OCI-LY7 (cell line): ENCODE results near the gene CFAP161. TPM values are rescaled to one million over a fixed set of nuclear protein-coding genes. Genes with fewer than 3 reads are reported as not detected.

Experiments used
- BruUV-seq: library from RNA; stranded (reverse); fragments of 400-500 nt; replicated peaks from 2 replicates; lab custom pipeline; 2021; lab: Mats Ljungman, UMichigan
- CTCF ChIA-PET: fragments of 300-600 bp; sonication (Branson Sonifier 250); formaldehyde crosslinking; loops from one replicate; lab custom pipeline; 2022; ENCODE audit warnings: antibody characterized with exemption; ENCODE audit not compliant: unreplicated experiment; lab: Charles Lee
- POLR2A ChIA-PET: fragments of 300-600 bp; sonication (Branson Sonifier 250); formaldehyde crosslinking; loops from one replicate; lab custom pipeline; 2022; ENCODE audit warnings: antibody characterized with exemption; lab: Charles Lee
- DNase-seq: peaks from one replicate; pipeline ENCODE4 v3.0.0-alpha.2; 2015; ENCODE audit warnings: low spot score
- H2AFZ ChIP-seq: fragments of 200-600 bp; sonication (generic), shearing (Covaris generic); 2 replicates; pipeline ENCODE4 v1.6.1; 2014; ENCODE audit warnings: mild to moderate bottlenecking, antibody characterized with exemption, low read length, moderate library complexity
- H3K27ac ChIP-seq: fragments of 200-600 bp; sonication (generic); 2 replicates; pipeline ENCODE4 v1.5.1; 2014; ENCODE audit warnings: mixed run types, low read depth, mild to moderate bottlenecking, moderate library complexity, low read length, inconsistent platforms; ENCODE audit not compliant: poor library complexity, severe bottlenecking
- H3K36me3 ChIP-seq: fragments of 200-600 bp; sonication (generic); 2 replicates; pipeline ENCODE4 v1.6.1; 2014; ENCODE audit warnings: mild to moderate bottlenecking, antibody characterized with exemption, low read length, moderate library complexity, mixed read lengths; ENCODE audit not compliant: insufficient read depth
- H3K4me1 ChIP-seq: fragments of 200-600 bp; sonication (generic); 2 replicates; pipeline ENCODE4 v1.5.1; 2014; ENCODE audit warnings: mild to moderate bottlenecking, low read length; ENCODE audit not compliant: insufficient read depth, poor library complexity, severe bottlenecking
- H3K4me2 ChIP-seq: fragments of 200-600 bp; sonication (generic); 2 replicates; pipeline ENCODE4 v1.6.1; 2014; ENCODE audit warnings: mild to moderate bottlenecking, low read length
- H3K4me3 ChIP-seq: fragments of 200-600 bp; sonication (generic); 2 replicates; pipeline ENCODE4 v1.5.1; 2014; ENCODE audit warnings: mild to moderate bottlenecking, low read depth, low read length; ENCODE audit not compliant: poor library complexity, severe bottlenecking
- H3K79me2 ChIP-seq: fragments of 200-600 bp; sonication (generic); 2 replicates; pipeline ENCODE4 v1.6.1; 2016; ENCODE audit warnings: low read depth, mild to moderate bottlenecking, low read length, moderate library complexity, mixed read lengths; ENCODE audit not compliant: insufficient read depth
- H3K9me2 ChIP-seq: fragments of 200-600 bp; sonication (generic); 2 replicates; pipeline ENCODE4 v1.6.1; 2016; ENCODE audit warnings: mild to moderate bottlenecking, low read length, mixed read lengths; ENCODE audit not compliant: insufficient read depth
- H3K9me3 ChIP-seq: fragments of 200-600 bp; sonication (generic); 2 replicates; pipeline ENCODE4 v1.6.1; 2014; ENCODE audit warnings: mild to moderate bottlenecking, mixed run types, low read length, mixed read lengths
- H4K20me1 ChIP-seq: fragments of 200-600 bp; sonication (generic); 2 replicates; pipeline ENCODE4 v1.6.1; 2014; ENCODE audit warnings: mild to moderate bottlenecking, antibody characterized with exemption, low read length, moderate library complexity, mixed read lengths; ENCODE audit not compliant: insufficient read depth
- CTCF ChIP-seq: fragments of 200-600 bp; sonication (generic); conservative IDR thresholded peaks from 2 replicates; pipeline ENCODE4 v1.5.1; 2014; ENCODE audit warnings: mild to moderate bottlenecking, antibody characterized with exemption, low read length, moderate library complexity, mixed read lengths
- EZH2phosphoT487 ChIP-seq: fragments of 200-600 bp; sonication (generic); IDR thresholded peaks from 2 replicates; pipeline ENCODE4 v1.6.1; 2018; ENCODE audit warnings: low read depth, borderline replicate concordance, mild to moderate bottlenecking, mixed run types, antibody characterized with exemption, low read length, moderate library complexity, mixed read lengths
- intact Hi-C: fragments of 100-400 bp; cut with micrococcal nuclease; formaldehyde crosslinking; loops from one replicate; pipeline ENCODE4 v1.10.0; 2022; ENCODE audit not compliant: unreplicated experiment
- total RNA-seq, 2 experiments: library from RNA; depleted of rRNA in 1 of 2; stranded (reverse); fragments of >200 nt in 1 of 2; shearing (Covaris generic) in 1 of 2; gene quantifications; 2 replicates each; pipeline ENCODE4 v1.2.3, GENCODE V29; 2014 to 2022

Gene CFAP161
- total RNA-seq, 2 experiments from 2014 or later = not detected

GRCh38 chr15:81163961-81164800, 30.1 kb downstream of the CFAP161 start:
- Histone ChIP-seq H3K79me2 (no peaks in the 10 kb centered on the region), H3K4me3 (no peak overlapping the region), H3K27ac (no peak overlapping the region), H3K36me3 (no peaks in the 10 kb centered on the region), H4K20me1 (no peaks in the 10 kb centered on the region), H3K9me2 (no peaks in the 10 kb centered on the region), H2AFZ (no peak overlapping the region), H3K4me2 (no peak overlapping the region), H3K4me1 (no peaks in the 10 kb centered on the region), H3K9me3 (no peaks in the 10 kb centered on the region)
- no TSS peak for BruUV-seq
- CTCF ChIA-PET = interaction anchor here (1.8 kb wide), 1 partner anchor 102 kb away, joined by 5 read pairs; no protein-coding TSS in a partner anchor
- TF ChIP-seq CTCF (no peak), EZH2phosphoT487 (no peak)
- no peak for DNase-seq
- POLR2A ChIA-PET = interaction anchor here (0.6 kb wide), 1 partner anchor 9 kb away, joined by 3 read pairs; no protein-coding TSS in a partner anchor
- intact Hi-C loops = no loop called here

GRCh38 chr15:81165535-81165934, 31.5 kb downstream of the CFAP161 start:
- ChIA-PET POLR2A (no interaction called here), CTCF (no interaction called here)
- Histone ChIP-seq H3K4me1 (no peaks in the 10 kb centered on the region), H2AFZ (no peak overlapping the region), H4K20me1 (no peaks in the 10 kb centered on the region), H3K27ac (no peak overlapping the region), H3K4me3 (no peak overlapping the region), H3K36me3 (no peaks in the 10 kb centered on the region), H3K9me2 (no peaks in the 10 kb centered on the region), H3K4me2 (no peak overlapping the region), H3K79me2 (no peaks in the 10 kb centered on the region), H3K9me3 (no peaks in the 10 kb centered on the region)
- intact Hi-C loops = no loop called here
- no TSS peak for BruUV-seq
- DNase-seq = no peak
- no peak for TF ChIP-seq CTCF
- TF ChIP-seq EZH2phosphoT487 = no peak
